K562 (cell line): ENCODE measurements around the gene ENOX2. TPM values are rescaled to one million over a fixed set of nuclear protein-coding genes. Genes with fewer than 3 reads are reported as not detected.

Source experiments
- ATAC-seq: fragments of 200-7000 bp; cut with Tn5 transposase; 3 replicates; pipeline ENCODE4 v1.9.1; 2020; ENCODE audit warnings: moderate library complexity
- BruUV-seq: library from RNA; stranded (reverse); fragments of 400-500 nt; replicated peaks from 2 replicates; lab custom pipeline; 2021; lab: Mats Ljungman, UMichigan
- CTCF ChIA-PET: fragments of 300-600 bp; formaldehyde crosslinking; extraction: SDS; loops from one replicate; lab custom pipeline; 2021; ENCODE audit warnings: low intra/inter-chr PET ratio; lab: Yijun Ruan, JAX
- POLR2A ChIA-PET: fragments of 300-600, 350-650 bp; sonication (Branson Sonifier 250); formaldehyde crosslinking; extraction: SDS; loops from one replicate; lab custom pipeline; 2021; ENCODE audit warnings: antibody characterized with exemption, inconsistent platforms; lab: Yijun Ruan, JAX
- DNase-seq, 4 experiments: peaks; one replicate each; pipeline versions ENCODE4 v3.0.0 to v3.0.0-alpha.2; 2011 to 2018; ENCODE audit warnings: low spot score in 3 of 4, mixed read lengths in 3 of 4; ENCODE audit errors: extremely low read depth in 1 of 4
- FAIRE-seq: peaks from 2 replicates; lab custom pipeline; 2011; peaks lifted over from hg19 to GRCh38; lab: Jason Lieb, UNC
- H2AFZ ChIP-seq: 2 replicates; pipeline ENCODE4 v1.6.0; 2011; ENCODE audit warnings: low read depth, low read length, control low read depth, inconsistent platforms
- H3K27ac ChIP-seq: fragments of 200-600 bp; 3 replicates; pipeline ENCODE4 v1.8.0; 2011; ENCODE audit warnings: low read depth, mild to moderate bottlenecking, control low read depth, inconsistent platforms, low read length, moderate library complexity, mixed read lengths; ENCODE audit errors: extremely low read depth
- H3K27me3 ChIP-seq, 2 experiments: fragments of 300-600 bp in 1 of 2; 2 replicates in 1 of 2; 3 replicates in 1 of 2; pipeline versions ENCODE4 v1.6.0 to v1.8.0; 2011; ENCODE audit warnings: inconsistent platforms in 2 of 2, low read length in 2 of 2, mild to moderate bottlenecking in 1 of 2, mixed read lengths in 1 of 2, moderate library complexity in 1 of 2; ENCODE audit not compliant: control insufficient read depth in 2 of 2, insufficient read depth in 2 of 2
- H3K36me3 ChIP-seq: fragments of 300-600 bp; 3 replicates; pipeline ENCODE4 v1.8.0; 2011; ENCODE audit warnings: mild to moderate bottlenecking, low read length, inconsistent platforms; ENCODE audit not compliant: control insufficient read depth, insufficient read depth
- H3K4me1 ChIP-seq, 2 experiments: fragments of 200-600 bp in 1 of 2; replicated peaks in 1 of 2; 2 replicates in 1 of 2; 3 replicates in 1 of 2; pipeline versions ENCODE4 v1.5.1 to v1.8.0; 2011; ENCODE audit warnings: inconsistent platforms in 2 of 2, low read length in 2 of 2, mild to moderate bottlenecking in 1 of 2, mixed read lengths in 1 of 2, moderate library complexity in 1 of 2; ENCODE audit not compliant: control insufficient read depth in 2 of 2, insufficient read depth in 2 of 2
- H3K4me2 ChIP-seq: 2 replicates; pipeline ENCODE4 v1.6.1; 2011; ENCODE audit warnings: low read length, control low read depth, inconsistent platforms, mixed read lengths; ENCODE audit not compliant: insufficient read depth
- H3K4me3 ChIP-seq: fragments of 200-600 bp; sonication (generic), shearing (Covaris generic); 2 replicates; pipeline ENCODE4 v1.5.1; 2016; ENCODE audit warnings: control low read depth, inconsistent platforms
- H3K79me2 ChIP-seq: fragments of 200-600 bp; 3 replicates; pipeline ENCODE4 v1.8.0; 2011; ENCODE audit warnings: low read length, inconsistent platforms; ENCODE audit not compliant: control insufficient read depth, insufficient read depth
- H3K9ac ChIP-seq, 2 experiments: 2 replicates each; pipeline versions ENCODE4 v1.6.0 to v1.6.1; 2011; ENCODE audit warnings: low read depth in 2 of 2, low read length in 2 of 2, control low read depth in 1 of 2, inconsistent platforms in 1 of 2, mild to moderate bottlenecking in 1 of 2, mixed read lengths in 1 of 2; ENCODE audit not compliant: insufficient read depth in 1 of 2
- H3K9me1 ChIP-seq: one replicate; pipeline ENCODE4 v1.6.0; 2011; ENCODE audit warnings: inconsistent platforms, mild to moderate bottlenecking, low read length, moderate library complexity; ENCODE audit not compliant: control insufficient read depth, insufficient read depth
- H3K9me3 ChIP-seq: replicated peaks from 2 replicates; pipeline ENCODE4 v1.5.1; 2011; ENCODE audit warnings: low read depth, low read length, inconsistent platforms; ENCODE audit not compliant: control insufficient read depth, insufficient read depth
- H4K20me1 ChIP-seq: replicated peaks from 2 replicates; pipeline ENCODE4 v1.6.1; 2011; ENCODE audit warnings: low read length, inconsistent platforms, mixed read lengths; ENCODE audit not compliant: control insufficient read depth, insufficient read depth
- ASH1L ChIP-seq: fragments of 450-650 bp; IDR thresholded peaks from 2 replicates; pipeline ENCODE4 v1.6.1; 2018; ENCODE audit warnings: borderline replicate concordance, mild to moderate bottlenecking, low read depth; ENCODE audit not compliant: partially characterized antibody
- CHD2 ChIP-seq: IDR thresholded peaks from 2 replicates; pipeline ENCODE4 v1.6.1; 2011; ENCODE audit warnings: low read depth, low read length
- ELF1 ChIP-seq: fragments of 200-800 bp; sonication (Bioruptor generic); IDR thresholded peaks from 2 replicates; pipeline ENCODE4 v1.6.1; 2016; ENCODE audit warnings: missing genetic modification characterization, missing compliant biosample characterization
- HNRNPLL ChIP-seq: fragments of 200-400 bp; formaldehyde crosslinking; IDR thresholded peaks from 2 replicates; pipeline ENCODE4 v1.6.1; 2017; ENCODE audit warnings: low read length, low read depth, mild to moderate bottlenecking; ENCODE audit not compliant: poor library complexity, severe bottlenecking
- MAZ ChIP-seq, 2 experiments: fragments of 450-650 bp in 1 of 2; sonication (generic) in 1 of 2; formaldehyde crosslinking; IDR thresholded peaks in 1 of 2; conservative IDR thresholded peaks in 1 of 2; 2 replicates each; pipeline versions ENCODE4 v1.4.0 to v1.5.0; 2020; ENCODE audit warnings: mild to moderate bottlenecking in 1 of 2, missing genetic modification reagents in 1 of 2
- NBN ChIP-seq: fragments of 450-650 bp; IDR thresholded peaks from 2 replicates; pipeline ENCODE4 v1.6.1; 2016; ENCODE audit warnings: low read depth, mild to moderate bottlenecking
- NR2C2 ChIP-seq, 2 experiments: fragments of 200-800 bp in 1 of 2; sonication (Bioruptor generic) in 1 of 2; sonication (generic) in 1 of 2; formaldehyde crosslinking in 1 of 2; IDR thresholded peaks; 2 replicates each; pipeline versions ENCODE4 v1.6.1 to v1.8.0; 2016 to 2022; ENCODE audit warnings: mild to moderate bottlenecking in 1 of 2, missing compliant biosample characterization in 1 of 2, missing genetic modification characterization in 1 of 2, missing genetic modification reagents in 1 of 2
- RFX7 ChIP-seq: fragments of 250-450 bp; sonication (Bioruptor Pico); IDR thresholded peaks from 2 replicates; pipeline ENCODE4 v1.5.1; 2021; ENCODE audit warnings: mild to moderate bottlenecking
- SMAD2 ChIP-seq: fragments of 150-350 bp; IDR thresholded peaks from 2 replicates; pipeline ENCODE4 v1.6.1; 2014; ENCODE audit warnings: low read depth, mild to moderate bottlenecking, low read length
- SNAPC5 ChIP-seq: fragments of 250-450 bp; sonication (Bioruptor Pico); IDR thresholded peaks from 2 replicates; pipeline ENCODE4 v1.8.0; 2021; ENCODE audit warnings: moderate library complexity, mild to moderate bottlenecking, inconsistent platforms
- ZC3H11A ChIP-seq: IDR thresholded peaks from 2 replicates; pipeline ENCODE4 v1.6.1; 2012; ENCODE audit warnings: low read depth, low read length, improper control_type of control experiment
- ZNF408 ChIP-seq: fragments of 250-450 bp; sonication (Bioruptor Pico); IDR thresholded peaks from 2 replicates; pipeline ENCODE4 v1.4.0; 2020; ENCODE audit warnings: low read depth, mild to moderate bottlenecking, moderate library complexity
- ZNF431 ChIP-seq: sonication (generic); formaldehyde crosslinking; IDR thresholded peaks from 2 replicates; pipeline ENCODE4 v1.8.0; 2022; ENCODE audit warnings: mild to moderate bottlenecking, missing genetic modification reagents
- ZNF589 ChIP-seq: fragments of 200-800 bp; sonication (Bioruptor generic); IDR thresholded peaks from 2 replicates; pipeline ENCODE4 v1.6.1; 2016; ENCODE audit warnings: low read depth, missing genetic modification characterization, missing compliant biosample characterization
- WGBS: fragments of 100-300 bp; shearing (Covaris generic); methylation state at CpG from one replicate; pipeline ENCODE4 v1.1.6; 2016; ENCODE audit warnings: low coverage, mixed read lengths; ENCODE audit not compliant: insufficient coverage; ENCODE audit errors: missing lambda C conversion rate; 5-methylcytosine and 5-hydroxymethylcytosine counted together
- in situ Hi-C: fragments of 300-500 bp; cut with MboI; formaldehyde crosslinking; loops from 4 replicates; pipeline ENCODE4 v1.15.0; 2018; ENCODE audit warnings: inconsistent platforms, mixed read lengths
- intact Hi-C: fragments of 100-400 bp; cut with micrococcal nuclease; formaldehyde crosslinking; loops from 2 replicates; pipeline ENCODE4 v1.14.2; 2022
- polyA plus RNA-seq, 8 experiments: library from polyadenylated mRNA; depleted of rRNA in 4 of 8; stranded (reverse) in 5 of 8; unstranded in 3 of 8; fragments of >200 nt; fragmentation: Nextera tagmentation in 2 of 8; fragmentation: Illumina TruSeq in 1 of 8; extraction: Ambion mirVana in 2 of 8; extraction: Trizol in 1 of 8; gene quantifications; 2 replicates each; pipeline versions ENCODE4 v1.2.1 to v1.2.3, GENCODE V29; 2011 to 2014; ENCODE audit warnings: inconsistent platforms in 1 of 8, missing spikeins in 1 of 8
- total RNA-seq, 7 experiments: library from RNA; depleted of rRNA in 6 of 7; stranded (reverse); fragments of >200 nt in 6 of 7; fragmentation: Illumina TruSeq in 2 of 7; extraction: Trizol in 2 of 7; gene quantifications; 2 replicates each; pipeline versions ENCODE4 v1.2.1 to v1.2.3, GENCODE V29; 2011 to 2021; ENCODE audit warnings: low replicate concordance in 1 of 7
- TF ChIP-seq, protein P1 (sequence below): fragments of 250-450 bp; sonication (Bioruptor Pico); IDR thresholded peaks from 2 replicates; pipeline ENCODE4 v1.4.0; 2020; ENCODE audit warnings: mild to moderate bottlenecking

Gene ENOX2
- total and polyA plus RNA-seq, 9 of the 15 experiments (the other 6 are each of a cell fraction or from before 2014, with no cell fraction given) = 6.1 to 24.0 (median 13.8) TPM

DNA sequence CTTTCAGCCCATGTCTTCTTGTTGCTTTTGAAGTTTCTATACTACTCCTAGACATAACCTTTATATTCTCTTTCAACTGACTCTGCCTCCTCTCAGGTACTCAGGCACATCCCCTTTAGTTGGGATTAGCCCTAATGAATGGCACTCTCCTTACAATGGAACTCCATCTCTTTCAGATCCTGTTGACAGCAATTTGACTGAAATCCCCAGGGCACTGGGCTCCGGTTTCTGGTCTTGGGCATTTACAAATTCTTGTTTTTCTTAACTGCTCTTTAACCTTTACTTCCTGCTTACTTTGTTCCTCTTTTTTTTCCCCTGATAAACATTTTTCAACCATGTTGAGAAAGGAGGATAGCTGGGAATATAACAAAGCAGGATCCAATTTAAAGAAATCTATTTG, 68.9 kb downstream of the ENOX2 start:
- Histone ChIP-seq H4K20me1 (no peaks in the 10 kb centered on the region), H2AFZ (no peak overlapping the region; the same call in 1 of the 2 replicates), H3K36me3 (no peaks in the 10 kb centered on the region), H3K9me1 (no peaks in the 10 kb centered on the region), H3K4me1 (peaks cover 0 to 41% of the 10 kb centered on the region in 2 experiments; a peak in 2 of 5 replicates), H3K4me3 (no peak overlapping the region), H3K79me2 (no peaks in the 10 kb centered on the region), H3K27ac (no peak overlapping the region), H3K4me2 (no peak overlapping the region), H3K9me3 (no peaks in the 10 kb centered on the region), H3K9ac (no peak overlapping the region), H3K27me3 (no peaks in the 10 kb centered on the region)
- ChIA-PET CTCF (no interaction called here), POLR2A (no interaction called here)
- no TSS peak for BruUV-seq
- DNase-seq (no peak), FAIRE-seq (no peak), ATAC-seq (no peak)
- intact Hi-C loops = loop anchor here (5.0 kb wide), 1 partner anchor 77 kb away; no protein-coding TSS in a partner anchor
- WGBS = 33% methylated on average over 1 of the region's 1 CpG
- in situ Hi-C loops = no loop called here
- TF ChIP-seq ELF1 (tag) = 0 out of 2 replicates have a peak, but pooled peaks have one; percentile 19
- no peak for TF ChIP-seq NR2C2 (CRISPR knock-in tag; IDR thresholded peaks at IDR 0.05)
- peak; percentile 52 for TF ChIP-seq NR2C2 (tag; IDR thresholded peaks at IDR 0.05)
- no peak for TF ChIP-seq MAZ (CRISPR knock-in tag; conservative IDR thresholded peaks at IDR 0.05 in 1 of 2, IDR thresholded peaks at IDR 0.05 in 1 of 2)
- no peak for TF ChIP-seq SNAPC5 (CRISPR knock-in tag)

DNA sequence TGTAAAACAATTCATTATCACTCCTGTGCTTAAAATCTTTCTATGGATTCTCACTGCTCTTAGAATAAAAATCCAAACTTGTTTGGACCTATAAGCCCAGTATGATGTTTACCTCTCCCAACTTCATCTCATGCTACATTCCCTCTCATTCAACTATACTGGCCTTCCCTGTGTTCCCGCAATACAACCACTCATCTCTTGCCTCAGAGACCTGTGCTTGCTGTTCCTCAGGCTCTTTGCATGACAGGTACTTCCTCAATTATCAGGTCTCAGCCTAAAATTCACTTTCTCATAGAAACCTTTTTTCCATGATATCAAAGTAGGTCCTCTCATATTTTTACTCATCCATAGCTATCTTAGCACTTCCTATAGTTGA, 71.7 kb downstream of the ENOX2 start:
- BruUV-seq = no TSS peak
- FAIRE-seq = no peak

More for the DNA sequence above, 71.7 kb downstream of the ENOX2 start:
- no peak overlapping the region for H2AFZ ChIP-seq
- 60% methylated on average over 1 of the region's 1 CpG for WGBS
- intact Hi-C loops = loop anchor here (5.0 kb wide), 1 partner anchor 74 kb away; no protein-coding TSS in a partner anchor
- in situ Hi-C loops = no loop called here
- H3K36me3 ChIP-seq = no peaks in the 10 kb centered on the region
- no peaks in the 10 kb centered on the region for H3K79me2 ChIP-seq
- no peak overlapping the region for H3K4me3 ChIP-seq
- CTCF ChIA-PET = no interaction called here
- H3K27me3 ChIP-seq = no peaks in the 10 kb centered on the region
- H3K9me3 ChIP-seq = no peaks in the 10 kb centered on the region
- no peaks in the 10 kb centered on the region for H4K20me1 ChIP-seq
- POLR2A ChIA-PET = no interaction called here
- no peak overlapping the region for H3K27ac ChIP-seq
- DNase-seq = no peak
- no peaks in the 10 kb centered on the region for H3K9me1 ChIP-seq
- no peak overlapping the region for H3K9ac ChIP-seq
- H3K4me1 ChIP-seq = peaks cover 0 to 32% of the 10 kb centered on the region in 2 experiments; a peak in 2 of 5 replicates
- no peak for TF ChIP-seq ZC3H11A
- no peak for TF ChIP-seq NBN
- no peak for TF ChIP-seq RFX7 (CRISPR knock-in tag)
- TF ChIP-seq, protein P1, sequence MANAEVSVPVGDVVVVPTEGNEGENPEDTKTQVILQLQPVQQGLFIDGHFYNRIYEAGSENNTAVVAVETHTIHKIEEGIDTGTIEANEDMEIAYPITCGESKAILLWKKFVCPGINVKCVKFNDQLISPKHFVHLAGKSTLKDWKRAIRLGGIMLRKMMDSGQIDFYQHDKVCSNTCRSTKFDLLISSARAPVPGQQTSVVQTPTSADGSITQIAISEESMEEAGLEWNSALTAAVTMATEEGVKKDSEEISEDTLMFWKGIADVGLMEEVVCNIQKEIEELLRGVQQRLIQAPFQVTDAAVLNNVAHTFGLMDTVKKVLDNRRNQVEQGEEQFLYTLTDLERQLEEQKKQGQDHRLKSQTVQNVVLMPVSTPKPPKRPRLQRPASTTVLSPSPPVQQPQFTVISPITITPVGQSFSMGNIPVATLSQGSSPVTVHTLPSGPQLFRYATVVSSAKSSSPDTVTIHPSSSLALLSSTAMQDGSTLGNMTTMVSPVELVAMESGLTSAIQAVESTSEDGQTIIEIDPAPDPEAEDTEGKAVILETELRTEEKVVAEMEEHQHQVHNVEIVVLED (CRISPR knock-in tag) = no peak
- no peak for TF ChIP-seq HNRNPLL
- TF ChIP-seq CHD2 = no peak
- TF ChIP-seq ASH1L = no peak
- TF ChIP-seq SMAD2 = no peak
- TF ChIP-seq ZNF408 (CRISPR knock-in tag) = no peak
- no peak for TF ChIP-seq ZNF589 (CRISPR knock-in tag)
- no peak for TF ChIP-seq ZNF431 (CRISPR knock-in tag)
- no peak overlapping the region for H3K4me2 ChIP-seq
- peak; percentile 41; the same call in 1 of the 3 replicates for ATAC-seq
